Gastrocnemius medialis (tissue), 4 donors: ENCODE measurements around the gene ARHGEF4.

Source experiments
- CTCF ChIP-seq, 5 experiments: fragments of 450-650 bp in 3 of 5; fragments of 200-600 bp in 2 of 5; sonication (generic) in 2 of 5; IDR thresholded peaks in 4 of 5; conservative IDR thresholded peaks in 1 of 5; 1 replicate in 4 of 5; 2 replicates in 1 of 5; pipeline ENCODE4 v1.5.1; 2016 to 2019; ENCODE audit warnings: antibody characterized with exemption in 5 of 5, mild to moderate bottlenecking in 3 of 5, moderate library complexity in 3 of 5
- POLR2A ChIP-seq, 2 donors: fragments of 450-650 bp; IDR thresholded peaks; one replicate each; pipeline ENCODE4 v1.6.1; 2017; ENCODE audit warnings: antibody characterized with exemption in 2 of 2, mild to moderate bottlenecking in 2 of 2, moderate library complexity in 2 of 2

- TF ChIP-seq CTCF (IDR thresholded peaks at IDR 0.05 in 4 of 5, conservative IDR thresholded peaks at IDR 0.05 in 1 of 5) (no peak), POLR2A (IDR thresholded peaks at IDR 0.05) (no peak)
Measured at GRCh38 chr2:130997198-130997597, 160.5 kb downstream of the ARHGEF4 start.
